Activated CD4-positive, alpha-beta T cell treated with anti-CD3 and anti-CD28 coated beads, Interleukin-2, amount 50 U/mL, for 1 hour (primary cell): ENCODE measurements around the gene SULT4A1.

ENCODE experiments used
- DNase-seq: peaks from one replicate; pipeline ENCODE4 v3.0.0-alpha.2; 2020

The SULT4A1 gene

DNA sequence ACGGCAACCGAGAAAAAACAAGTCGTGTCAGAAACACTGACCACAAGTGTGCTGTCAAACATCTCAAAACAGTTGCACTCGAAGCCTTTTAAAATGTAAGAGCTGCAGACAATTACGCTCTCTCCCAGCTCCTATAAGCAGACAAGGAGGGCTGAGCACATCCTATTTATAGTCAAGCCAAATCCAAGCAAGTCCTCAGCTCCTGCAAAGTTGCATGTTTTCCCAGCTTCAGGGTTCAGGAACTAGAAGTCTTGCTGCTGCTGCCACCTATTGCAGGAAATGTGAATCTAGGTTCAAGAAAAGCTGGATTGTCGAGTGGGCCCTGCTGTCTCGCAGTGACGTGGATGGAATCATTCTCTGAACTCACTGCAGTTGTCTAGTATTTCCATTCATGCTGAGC is 65.7 kb downstream of the SULT4A1 start:
- no peak for DNase-seq

DNA sequence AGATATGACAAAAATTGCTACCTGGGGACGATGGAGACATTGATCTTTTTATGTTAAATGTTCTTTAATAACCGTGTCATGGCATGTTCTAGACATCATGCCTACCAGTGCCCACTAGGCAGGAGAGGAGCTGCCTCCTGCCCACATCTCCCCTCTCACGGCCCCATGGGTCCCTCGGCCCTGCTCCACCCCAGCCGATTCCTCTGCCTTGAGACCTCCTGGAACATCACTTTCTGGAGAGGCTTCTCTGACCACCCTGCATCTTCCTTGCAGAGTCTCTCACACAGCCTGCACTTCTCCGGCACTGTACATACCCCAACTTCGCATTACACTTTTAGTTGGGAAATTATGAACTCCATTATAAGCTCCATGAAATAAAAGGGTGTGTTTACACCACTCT is 67.0 kb downstream of the SULT4A1 start:
- no peak for DNase-seq

DNA sequence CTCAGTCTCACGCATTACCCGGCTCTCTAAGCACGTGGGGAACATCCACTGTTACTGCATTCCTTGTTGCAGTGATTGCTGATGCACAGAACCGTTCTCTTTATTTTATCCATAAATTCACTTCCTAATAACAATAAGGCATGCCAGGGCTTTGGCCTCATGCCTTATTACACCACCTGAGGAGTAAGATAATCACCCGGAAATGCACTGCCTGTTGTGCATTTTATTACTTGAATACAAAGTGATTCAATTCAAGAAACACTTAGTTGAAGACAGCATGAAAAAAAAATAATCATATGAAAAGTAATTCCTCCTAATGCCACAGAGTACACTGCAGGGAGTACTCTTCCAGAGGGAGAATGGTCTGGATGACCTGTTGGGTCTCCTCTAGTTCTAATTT is 69.4 kb downstream of the SULT4A1 start:
- no peak for DNase-seq

DNA sequence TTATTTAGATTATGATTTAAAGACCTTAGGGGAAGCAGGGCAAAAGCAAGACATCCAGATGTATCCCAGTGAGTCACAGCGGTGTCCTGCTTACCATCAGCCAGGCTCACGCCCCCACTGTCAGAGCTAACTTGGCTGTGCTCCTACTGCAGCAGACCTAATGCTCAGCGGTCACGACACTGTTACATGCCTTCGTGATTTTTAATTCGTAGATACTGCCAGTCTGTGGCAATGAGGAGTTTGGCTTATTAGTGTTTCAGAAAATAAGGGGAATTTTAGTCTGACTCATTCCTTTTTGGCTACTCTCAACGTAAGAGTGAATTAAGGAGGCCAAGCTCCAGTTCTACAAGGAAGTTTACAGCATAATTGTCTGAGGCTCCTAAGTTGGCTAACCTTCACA is 72.9 kb downstream of the SULT4A1 start:
- DNase-seq: no peak

DNA sequence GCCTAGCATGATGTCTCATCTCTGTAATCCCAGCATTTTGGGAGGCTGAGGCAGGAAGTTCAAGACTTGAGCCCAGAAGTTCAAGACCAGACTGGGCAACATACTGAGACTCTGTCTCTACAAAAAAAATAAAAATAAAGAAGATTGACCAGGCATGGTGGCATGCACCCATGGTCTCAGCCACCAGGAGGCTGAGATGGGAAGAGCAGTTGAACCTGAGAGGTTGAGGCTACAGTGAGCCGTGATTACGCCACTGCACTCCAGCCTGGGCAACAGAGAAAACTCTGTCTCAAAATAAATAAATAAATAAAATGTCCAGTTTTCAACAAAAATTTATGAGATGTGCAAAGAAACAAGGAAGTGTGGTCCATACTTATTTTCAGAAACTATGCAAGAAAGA is 78.5 kb downstream of the SULT4A1 start:
- DNase-seq: no peak

DNA sequence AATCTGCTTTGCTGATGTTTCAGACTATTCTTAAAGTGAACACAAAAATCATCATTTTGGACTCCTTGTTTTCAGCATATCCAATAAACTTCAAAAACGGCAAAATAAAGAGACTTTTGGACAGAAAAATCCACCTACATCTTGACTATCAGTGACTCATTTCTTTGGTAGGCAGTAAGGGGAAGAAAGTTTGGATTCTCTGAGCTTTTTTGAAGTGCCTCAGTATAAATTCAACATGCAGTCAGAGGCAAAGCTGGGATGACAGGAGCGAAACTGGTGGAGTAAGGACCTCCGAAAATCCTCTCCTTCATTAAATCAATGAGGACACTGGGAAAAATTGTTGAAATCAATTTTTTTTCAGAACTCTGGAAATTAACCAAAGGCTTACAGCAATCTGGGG is 79.9 kb downstream of the SULT4A1 start:
- DNase-seq: no peak

DNA sequence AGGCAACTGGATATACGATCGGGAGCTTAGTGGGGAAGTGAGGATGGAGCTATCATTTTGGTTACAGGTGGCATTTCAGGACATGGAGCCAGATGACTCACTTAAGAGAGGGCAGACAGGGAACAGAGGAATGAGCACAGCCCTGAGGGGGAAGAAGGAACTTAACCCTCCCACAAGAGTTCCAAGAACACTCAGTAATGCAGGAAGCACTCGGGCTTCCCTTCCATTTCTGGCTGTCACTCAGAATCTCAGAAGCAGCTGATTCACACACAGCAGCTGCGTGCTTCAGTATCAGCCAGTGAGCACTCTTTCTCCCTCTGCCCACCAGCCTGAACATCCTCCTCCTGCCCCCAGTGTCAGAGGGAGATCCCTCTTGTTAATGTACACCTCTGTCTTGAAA is 85.0 kb downstream of the SULT4A1 start:
- no peak for DNase-seq

DNA sequence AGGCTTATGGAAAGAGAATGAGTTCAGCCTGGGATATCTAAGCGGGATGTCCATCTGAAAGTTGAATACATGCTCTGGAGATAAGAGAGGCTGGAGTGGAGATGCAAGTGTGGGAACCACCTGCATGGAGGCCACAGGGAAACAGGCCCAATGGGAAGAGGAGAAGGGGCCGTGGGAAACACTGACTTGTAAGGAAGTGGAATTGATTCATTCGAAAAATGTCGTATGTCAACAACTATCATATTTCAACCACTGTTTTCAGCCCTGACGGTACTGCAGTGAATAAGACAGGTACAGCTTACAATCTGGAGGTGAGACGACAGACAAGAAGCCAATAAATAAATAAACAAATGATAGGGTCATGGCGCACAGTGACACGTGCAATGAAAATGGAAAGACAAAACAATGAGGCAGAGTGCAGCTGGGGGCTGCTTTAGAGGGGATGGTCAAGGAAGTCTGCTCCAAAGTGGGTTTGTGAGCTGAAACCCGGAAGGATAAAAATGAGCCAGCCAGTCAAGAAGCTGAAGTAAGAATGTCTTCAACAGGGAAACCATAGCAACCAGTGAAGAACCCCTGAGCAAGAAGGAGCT is 86.1 kb downstream of the SULT4A1 start:
- no peak for DNase-seq
